ENCODE measurements around the gene RAB11FIP2. TPM values are rescaled to one million over a fixed set of nuclear protein-coding genes. Genes with fewer than 3 reads are reported as not detected.

The RAB11FIP2 gene
- total RNA-seq, 1 experiment from 2014 or later = 18.0 TPM

- no peak for DNase-seq (ENCODE audit: low read depth, low spot score)
- in situ Hi-C loops (cut with HindIII; ENCODE audit: low pct_unique_long_range_greater_than_20kb, low sequenced_read_pairs) = no loop called here
Observed at GRCh38 chr10:117997673-117998072, 49.1 kb downstream of the RAB11FIP2 start.

- in situ Hi-C loops (cut with HindIII; ENCODE audit: low pct_unique_long_range_greater_than_20kb, low sequenced_read_pairs) = no loop called here
- DNase-seq (ENCODE audit: low read depth, low spot score) = no peak
Observed at GRCh38 chr10:117996709-117997108, 50.0 kb downstream of the RAB11FIP2 start.

- in situ Hi-C loops (cut with HindIII; ENCODE audit: low pct_unique_long_range_greater_than_20kb, low sequenced_read_pairs) = no loop called here
Observed at GRCh38 chr10:117994771-117995170, 52.0 kb downstream of the RAB11FIP2 start.

GRCh38 chr10:117993166-117993565 is 53.6 kb downstream of the RAB11FIP2 start:
- no peak for DNase-seq (ENCODE audit: low read depth, low spot score)
- in situ Hi-C loops (cut with HindIII; ENCODE audit: low pct_unique_long_range_greater_than_20kb, low sequenced_read_pairs) = no loop called here

More at GRCh38 chr10:117994771-117995170, 52.0 kb downstream of the RAB11FIP2 start:
- DNase-seq (ENCODE audit: low read depth, low spot score) = no peak

- in situ Hi-C loops (cut with HindIII; ENCODE audit: low pct_unique_long_range_greater_than_20kb, low sequenced_read_pairs) = no loop called here
- no peak for DNase-seq (ENCODE audit: low read depth, low spot score)
Observed at GRCh38 chr10:117991701-117992100, 55.0 kb downstream of the RAB11FIP2 start.

GRCh38 chr10:117989962-117990361 is 56.8 kb downstream of the RAB11FIP2 start:
- DNase-seq (ENCODE audit: low read depth, low spot score) = no peak
- in situ Hi-C loops (cut with HindIII; ENCODE audit: low pct_unique_long_range_greater_than_20kb, low sequenced_read_pairs) = no loop called here

- in situ Hi-C loops (cut with HindIII; ENCODE audit: low pct_unique_long_range_greater_than_20kb, low sequenced_read_pairs) = no loop called here
Observed at GRCh38 chr10:117988814-117989213, 57.9 kb downstream of the RAB11FIP2 start.

GRCh38 chr10:117987244-117987909 is 59.4 kb downstream of the RAB11FIP2 start:
- in situ Hi-C loops (cut with HindIII; ENCODE audit: low pct_unique_long_range_greater_than_20kb, low sequenced_read_pairs) = no loop called here
- DNase-seq (ENCODE audit: low read depth, low spot score) = no peak

More at GRCh38 chr10:117988814-117989213, 57.9 kb downstream of the RAB11FIP2 start:
- DNase-seq (ENCODE audit: low read depth, low spot score) = no peak

- DNase-seq (ENCODE audit: low read depth, low spot score) = no peak
- in situ Hi-C loops (cut with HindIII; ENCODE audit: low pct_unique_long_range_greater_than_20kb, low sequenced_read_pairs) = no loop called here
Observed at GRCh38 chr10:117983961-117984360, 62.8 kb downstream of the RAB11FIP2 start.

- DNase-seq (ENCODE audit: low read depth, low spot score) = no peak
- in situ Hi-C loops (cut with HindIII; ENCODE audit: low pct_unique_long_range_greater_than_20kb, low sequenced_read_pairs) = no loop called here
Observed at GRCh38 chr10:117980755-117981702, 65.7 kb downstream of the RAB11FIP2 start.

- in situ Hi-C loops (cut with HindIII; ENCODE audit: low pct_unique_long_range_greater_than_20kb, low sequenced_read_pairs) = no loop called here
- DNase-seq (ENCODE audit: low read depth, low spot score) = no peak
Observed at GRCh38 chr10:117980216-117980615, 66.5 kb downstream of the RAB11FIP2 start.

GRCh38 chr10:117972168-117972837 is 74.4 kb downstream of the RAB11FIP2 start:
- in situ Hi-C loops (cut with HindIII; ENCODE audit: low pct_unique_long_range_greater_than_20kb, low sequenced_read_pairs) = no loop called here
- no peak for DNase-seq (ENCODE audit: low read depth, low spot score)

GRCh38 chr10:117970962-117971361 is 75.8 kb downstream of the RAB11FIP2 start:
- in situ Hi-C loops (cut with HindIII; ENCODE audit: low pct_unique_long_range_greater_than_20kb, low sequenced_read_pairs) = no loop called here

GRCh38 chr10:117969592-117969991 is 77.1 kb downstream of the RAB11FIP2 start:
- no peak for DNase-seq (ENCODE audit: low read depth, low spot score)
- in situ Hi-C loops (cut with HindIII; ENCODE audit: low pct_unique_long_range_greater_than_20kb, low sequenced_read_pairs) = no loop called here

More at GRCh38 chr10:117970962-117971361, 75.8 kb downstream of the RAB11FIP2 start:
- DNase-seq (ENCODE audit: low read depth, low spot score) = no peak

GRCh38 chr10:117968354-117969182 is 78.2 kb downstream of the RAB11FIP2 start:
- in situ Hi-C loops (cut with HindIII; ENCODE audit: low pct_unique_long_range_greater_than_20kb, low sequenced_read_pairs) = no loop called here
- DNase-seq (ENCODE audit: low read depth, low spot score) = no peak

- in situ Hi-C loops (cut with HindIII; ENCODE audit: low pct_unique_long_range_greater_than_20kb, low sequenced_read_pairs) = no loop called here
- DNase-seq (ENCODE audit: low read depth, low spot score) = no peak
Observed at GRCh38 chr10:117967149-117967650, 79.5 kb downstream of the RAB11FIP2 start.

GRCh38 chr10:117965984-117966383 is 80.8 kb downstream of the RAB11FIP2 start:
- DNase-seq (ENCODE audit: low read depth, low spot score) = no peak
- in situ Hi-C loops (cut with HindIII; ENCODE audit: low pct_unique_long_range_greater_than_20kb, low sequenced_read_pairs) = no loop called here
